Stomach (tissue), 4 donors: Measurements from ENCODE around the gene LYRM2.

Experiments
- CTCF ChIP-seq, 7 experiments: fragments of 450-650 bp in 4 of 7; fragments of 200-600 bp in 3 of 7; sonication (generic) in 3 of 7; IDR thresholded peaks; one replicate each; pipeline ENCODE4 v1.5.1; 2016 to 2019; ENCODE audit warnings: antibody characterized with exemption in 7 of 7, control low read depth in 2 of 7, mild to moderate bottlenecking in 1 of 7
- EP300 ChIP-seq: sonication (generic); formaldehyde crosslinking; IDR thresholded peaks from one replicate; pipeline ENCODE4 v1.6.1; 2017; ENCODE audit warnings: antibody characterized with exemption

DNA sequence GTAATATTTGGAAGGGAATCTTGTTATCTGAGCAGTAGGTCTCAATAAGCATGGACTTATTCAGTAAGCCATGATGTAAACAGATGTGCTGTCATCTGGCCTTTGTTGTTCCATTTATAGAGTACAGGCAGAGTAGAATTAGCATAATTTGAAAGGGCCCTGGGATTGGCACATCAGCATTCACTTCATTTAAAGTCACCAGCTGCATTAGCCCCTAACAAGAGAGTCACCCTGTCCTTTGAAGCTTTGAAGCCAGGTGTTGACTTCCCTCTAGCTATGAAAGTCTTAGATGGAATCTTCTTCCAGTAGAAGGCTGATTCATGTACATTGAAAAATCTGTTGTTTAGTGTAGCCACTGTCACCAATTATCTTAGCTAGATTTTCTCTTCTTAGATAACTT is 109.7 kb downstream of the LYRM2 start:
- no peak for TF ChIP-seq CTCF (IDR thresholded peaks at IDR 0.05)
- no peak for TF ChIP-seq EP300
